NOMO-1 (cell line): ENCODE measurements around the gene ZNF653.
"Not testable (repeated sequence)": the region's sequence is repeated elsewhere in the genome, so short reads cannot be mapped to it uniquely, and the experiment has no call there.

Source experiments
- DNase-seq, 2 experiments: peaks; one replicate each; lab custom pipeline; 2025; ENCODE audit not compliant: unreplicated experiment in 2 of 2; lab: John Stamatoyannopoulos, UW

The ZNF653 gene

DNA sequence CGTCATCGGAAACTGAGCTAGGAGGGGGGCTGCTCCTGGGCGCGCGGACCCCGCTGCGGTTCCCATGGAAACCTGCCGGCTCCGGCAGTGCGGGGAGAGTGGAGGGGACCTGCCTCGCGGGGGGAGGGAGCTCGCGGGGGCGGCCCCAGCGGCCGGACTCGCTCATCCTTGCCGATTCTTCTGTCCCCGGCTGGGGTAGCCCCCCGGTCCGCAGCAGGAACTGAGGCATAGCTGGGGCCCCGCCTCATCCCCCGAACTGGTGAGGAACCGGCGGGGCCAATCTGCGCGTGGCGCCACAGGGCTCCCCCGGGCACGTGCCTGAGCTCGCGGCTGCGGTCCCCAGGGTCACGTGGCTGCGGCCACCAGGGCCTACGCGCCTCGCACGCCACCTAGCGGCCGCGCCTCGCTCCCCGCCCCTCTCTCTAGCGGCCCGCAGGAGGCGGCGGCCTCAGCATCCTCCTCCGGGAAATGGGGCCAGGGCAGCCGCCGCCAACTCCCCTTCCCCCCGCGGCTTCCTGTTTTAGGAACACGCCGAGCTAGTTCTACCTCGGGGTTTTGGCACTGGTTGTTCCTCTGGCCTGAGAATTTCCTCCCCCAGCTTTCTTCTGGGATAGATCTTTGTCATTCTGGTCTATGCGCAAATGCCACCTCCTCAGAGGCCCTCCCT is 23.1 kb downstream of the ZNF653 start:
- DNase-seq = peak; percentile 86 to 96

DNA sequence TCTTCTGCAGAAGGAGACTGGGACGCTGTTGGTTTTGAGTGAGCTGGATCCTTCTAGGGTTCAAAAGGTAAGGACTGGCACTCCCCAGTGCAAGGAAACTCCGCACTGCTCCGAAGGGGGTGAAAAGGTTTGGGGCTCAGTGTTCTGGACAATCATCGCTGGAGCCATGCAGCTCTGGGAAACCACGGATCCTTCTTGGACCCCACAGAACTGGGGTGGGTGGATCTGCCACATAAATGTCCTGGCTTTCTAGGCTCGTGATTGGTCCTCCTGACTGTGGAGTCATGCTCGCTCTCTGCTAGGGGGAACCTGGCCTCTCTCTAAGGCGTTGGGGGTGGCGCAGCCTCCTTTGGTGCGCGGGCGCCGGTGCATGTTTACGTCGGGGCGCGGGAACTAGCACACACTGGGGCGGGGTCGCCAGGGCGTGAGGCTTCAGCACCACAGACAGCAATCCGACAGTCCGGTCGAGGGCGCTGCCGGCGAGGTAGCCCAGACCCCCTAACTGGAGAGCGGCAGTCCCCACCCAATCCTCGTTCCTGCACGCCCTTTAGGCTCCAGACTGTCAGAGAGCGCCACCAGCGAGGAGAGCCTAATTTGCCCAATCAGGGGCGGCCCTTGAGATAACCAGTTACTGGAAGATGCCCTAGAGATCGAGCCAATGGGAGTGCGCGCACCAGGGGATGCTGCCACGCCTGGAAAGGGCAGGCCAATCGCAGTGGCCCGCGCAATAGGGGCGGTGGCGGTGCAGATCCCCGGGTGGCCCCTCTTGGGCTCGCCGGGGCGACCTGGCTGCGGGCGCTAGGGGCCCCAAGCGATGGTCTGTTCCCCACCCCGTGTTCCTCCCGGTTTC is 23.9 kb downstream of the ZNF653 start:
- DNase-seq = peak; percentile 93 to 94

GRCh38 chr19:11480715-11481533 is 24.7 kb downstream of the ZNF653 start, which contains the start of gene ELAVL3:
ELAVL3 (minus strand) TSS chr19:11481046; CDS start chr19:11480608, 438 bp downstream.
- no peak for DNase-seq

DNA sequence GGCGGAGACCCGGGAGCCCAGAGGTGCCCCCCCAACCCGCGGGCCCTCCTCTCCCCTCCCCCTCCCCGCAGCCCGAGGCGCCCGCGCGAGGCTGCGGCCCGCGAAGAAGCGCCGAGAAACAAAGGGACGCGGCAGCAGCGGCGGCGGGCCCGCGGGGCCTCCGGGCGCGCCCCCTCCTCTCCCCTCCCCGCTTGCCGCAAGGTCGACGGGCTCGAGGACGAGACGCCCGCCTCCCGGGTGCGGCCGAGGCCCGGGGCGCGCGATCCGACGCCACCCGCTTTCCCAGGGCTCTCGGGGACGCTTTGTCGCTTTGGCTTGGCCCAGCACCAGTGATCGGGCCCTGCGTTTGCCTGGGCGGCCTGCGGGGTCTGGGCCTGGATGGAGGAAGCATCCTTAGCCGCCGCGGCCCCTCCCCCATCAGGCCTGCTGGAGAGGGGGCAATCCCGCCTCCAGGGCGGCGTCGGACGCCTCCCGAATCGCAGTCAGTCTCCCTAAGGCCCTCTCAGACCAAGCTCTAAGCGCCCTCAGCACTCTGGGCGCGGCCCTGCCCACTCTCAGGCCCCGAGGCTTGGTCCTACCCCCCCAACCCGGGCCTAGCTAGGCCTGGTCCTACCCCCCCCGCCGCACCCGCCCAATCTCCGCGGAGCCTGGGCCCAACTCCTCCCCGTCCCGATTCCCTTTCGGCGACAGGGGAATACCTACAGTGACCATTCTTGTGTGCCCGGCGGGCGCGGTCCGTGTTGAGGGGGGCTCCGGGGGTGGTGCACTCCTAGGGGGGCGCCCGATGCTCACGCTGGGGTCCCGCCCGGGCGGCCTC is 25.5 kb downstream of the ZNF653 start:
- DNase-seq = no peak

DNA sequence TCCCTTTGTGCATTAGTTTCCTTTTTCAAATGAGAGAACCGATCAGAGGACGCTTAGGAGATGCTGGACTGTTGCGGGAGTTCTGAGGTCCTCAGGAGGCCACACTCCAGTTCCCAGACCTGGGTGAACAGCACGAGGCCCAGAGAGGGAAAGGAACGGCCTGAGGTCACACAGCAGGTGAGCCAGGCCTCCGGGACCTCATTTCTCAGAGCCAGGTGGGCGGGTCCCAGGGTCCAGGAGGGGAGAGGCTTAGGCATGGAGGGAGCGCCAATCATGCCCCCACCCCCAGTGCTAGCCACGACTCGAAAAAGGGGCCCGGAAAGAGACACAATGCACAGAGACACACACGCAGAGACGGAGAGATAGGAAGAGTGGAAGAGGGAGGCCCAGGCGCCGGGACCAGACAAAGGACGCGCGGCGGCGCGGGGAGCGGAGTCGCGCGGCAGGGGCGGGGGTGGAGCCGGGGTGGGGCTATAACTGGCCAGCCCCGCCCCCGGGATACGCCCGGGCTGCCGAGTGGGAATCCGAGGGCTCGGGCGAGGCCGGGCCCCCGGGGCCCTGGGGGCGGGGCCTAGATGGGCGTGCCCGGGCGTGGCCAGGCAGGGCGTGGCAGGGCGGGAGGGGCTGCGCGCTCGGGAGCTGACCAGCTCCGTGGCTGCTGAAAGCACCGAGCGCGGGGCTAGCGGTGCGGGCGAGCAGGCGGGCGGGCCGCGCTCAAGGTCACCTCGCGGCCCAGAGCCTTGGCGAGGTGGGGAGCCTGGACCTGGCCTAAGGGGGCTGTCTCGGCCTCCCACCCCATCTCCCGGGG is 26.3 kb downstream of the ZNF653 start:
- peak; percentile 11 to 48 for DNase-seq

- peak in 1 of 2 experiments; percentile 34 for DNase-seq
Measured at GRCh38 chr19:11478167-11479089, 27.2 kb downstream of the ZNF653 start.

- no peak for DNase-seq
Measured at GRCh38 chr19:11475861-11476260, 29.8 kb downstream of the ZNF653 start.

DNA sequence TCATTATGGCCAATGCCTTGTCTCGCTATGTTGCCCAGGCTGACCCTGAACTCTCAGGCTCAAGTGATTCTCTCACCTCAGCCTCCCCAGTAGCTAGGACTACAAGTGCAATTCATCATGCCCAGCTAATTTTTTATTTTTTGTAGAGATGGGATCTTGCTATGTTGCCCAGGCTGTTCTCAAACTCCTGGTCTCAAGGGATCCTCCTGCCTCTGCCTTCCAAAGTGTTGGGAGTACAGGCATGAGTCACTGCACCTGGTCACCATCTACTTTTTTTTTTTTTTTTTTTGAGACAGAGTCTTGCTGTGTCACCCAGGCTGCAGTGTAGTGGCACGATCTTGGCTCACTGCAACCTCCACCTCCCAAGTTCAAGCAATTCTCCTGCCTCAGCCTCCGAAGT is 30.3 kb downstream of the ZNF653 start:
- not testable (repeated sequence) for DNase-seq

DNA sequence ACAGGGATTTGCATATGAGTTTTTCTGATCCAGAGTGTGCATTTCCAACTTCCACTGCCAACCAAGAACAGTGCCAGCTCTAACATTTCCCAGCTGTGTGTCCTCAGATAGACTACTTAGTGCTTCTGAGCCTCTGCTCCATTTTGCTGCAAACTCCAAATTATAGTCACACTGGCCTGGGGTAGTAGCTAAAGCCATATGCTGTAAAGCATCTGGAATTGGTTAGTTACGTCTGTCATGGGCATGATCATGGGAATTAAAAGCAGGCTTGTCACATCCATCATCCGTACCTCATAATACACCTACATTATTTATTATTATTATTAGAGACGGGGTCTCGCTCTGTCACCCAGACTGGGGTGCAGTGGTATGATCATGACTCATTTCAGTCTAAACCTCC is 31.9 kb downstream of the ZNF653 start:
- DNase-seq = no peak

- not testable (repeated sequence) for DNase-seq
Measured at GRCh38 chr19:11468266-11468845, 37.3 kb downstream of the ZNF653 start.

DNA sequence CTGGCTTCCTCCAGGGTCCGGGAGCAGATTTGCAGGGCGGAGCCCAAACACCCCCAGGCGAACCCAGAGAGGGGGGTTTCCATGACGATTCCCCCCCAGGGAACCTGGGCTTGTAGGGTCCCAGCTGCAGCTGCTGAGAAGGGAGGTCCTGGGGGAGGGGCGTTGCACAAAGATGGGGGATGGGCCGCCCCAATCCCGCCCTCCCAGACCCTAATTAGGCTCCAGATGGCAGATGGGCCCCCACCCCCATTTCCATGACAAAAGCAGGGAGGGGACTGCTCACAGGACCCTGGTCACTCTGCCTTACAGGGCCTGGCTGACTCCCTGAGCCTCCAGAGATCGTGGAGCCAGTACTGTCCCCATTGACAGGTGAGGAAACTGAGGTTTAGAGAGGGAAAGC is 40.0 kb downstream of the ZNF653 start:
- DNase-seq = no peak

- no peak for DNase-seq
Measured at GRCh38 chr19:11464333-11465265, 41.0 kb downstream of the ZNF653 start.

DNA sequence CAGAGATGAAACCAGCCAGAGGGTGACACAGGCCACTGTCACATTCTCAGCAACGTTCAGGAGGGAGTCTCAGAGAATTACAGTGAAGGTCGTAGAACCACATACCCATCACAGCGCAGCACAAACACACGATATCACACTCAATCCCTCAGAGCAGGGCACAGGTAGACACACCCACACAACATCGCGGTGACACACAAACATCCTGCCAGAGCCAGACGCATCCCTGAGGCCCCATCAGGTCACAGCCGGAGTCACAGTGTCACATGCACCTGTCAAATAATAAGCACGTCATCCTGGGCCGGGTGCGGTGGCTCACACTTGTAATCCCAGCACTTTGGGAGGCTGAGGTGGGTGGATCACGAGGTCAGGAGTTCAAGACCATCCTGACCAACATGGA is 42.2 kb downstream of the ZNF653 start:
- no peak for DNase-seq

DNA sequence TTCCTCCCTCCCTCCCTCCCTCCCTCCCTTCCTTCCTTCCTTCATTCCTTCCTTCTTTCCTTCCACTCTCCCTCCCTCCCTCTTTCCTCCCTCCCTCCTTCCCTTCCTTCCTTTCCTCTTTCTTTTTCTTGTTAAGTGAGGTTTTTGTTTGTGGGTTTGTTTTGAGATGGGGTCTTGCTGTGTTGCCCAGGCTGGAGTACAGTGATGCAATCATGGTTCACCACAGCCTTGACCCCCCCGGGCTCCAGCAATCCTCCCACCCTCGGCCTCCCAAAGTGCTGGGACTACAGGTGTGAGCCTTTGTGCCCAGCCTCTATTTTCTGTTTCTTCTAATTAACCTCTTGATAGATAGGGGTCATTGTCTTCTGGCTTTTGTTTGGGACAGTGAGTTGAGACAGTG is 44.2 kb downstream of the ZNF653 start:
- no peak for DNase-seq

GRCh38 chr19:11460207-11460606 is 45.4 kb downstream of the ZNF653 start:
- DNase-seq = no peak

- not testable (repeated sequence) for DNase-seq
Measured at GRCh38 chr19:11458912-11459311, 46.7 kb downstream of the ZNF653 start.
